ENCODE measurements around the gene DDA1. TPM values are rescaled to one million over a fixed set of nuclear protein-coding genes. Genes with fewer than 3 reads are reported as not detected.
A peak's percentile ranks its signal among the peaks of the same experiment; 100 is the strongest.

The DDA1 gene
- total and polyA plus RNA-seq, 9 of the 15 experiments (the other 6 are each of a cell fraction or from before 2014, with no cell fraction given), result 1.4 to 83.8 (median 33.8) TPM

GRCh38 chr19:17336872-17337674 lies 27.7 kb downstream of the DDA1 start, which contains the start of gene GTPBP3:
TSS of gene GTPBP3 (plus strand) at chr19:17337553. CDS start at chr19:17337612, 59 bp downstream.
- ATAC-seq (peak; percentile 82), DNase-seq (ENCODE audit: extremely low read depth in 1 of 4, low spot score in 3 of 4) (peak; percentile 91 to 100 (median 96)), FAIRE-seq (peak; percentile 100)
- Histone ChIP-seq H3K36me3 (ENCODE audit: control insufficient read depth, insufficient read depth, low read length) (peaks cover 31% of the 10 kb centered on the region; the same call in 1 of the 3 replicates), H3K4me3 (peak within 1 kb of the TSS; percentile 84), H3K4me2 (ENCODE audit: insufficient read depth, low read length) (peak within 1 kb of the TSS; percentile 96), H3K79me2 (ENCODE audit: control insufficient read depth, insufficient read depth, low read length) (peaks cover 24% of the 10 kb centered on the region), H4K20me1 (replicated peaks; ENCODE audit: control insufficient read depth, insufficient read depth, low read length) (no peaks in the 10 kb centered on the region; the same call in 1 of the 2 replicates), H3K27me3 (ENCODE audit: control insufficient read depth in 2 of 2, insufficient read depth in 2 of 2, low read length in 2 of 2) (no peaks in the 10 kb centered on the region), H3K9ac (ENCODE audit: insufficient read depth in 1 of 2, low read depth in 2 of 2, low read length in 2 of 2) (peak within 1 kb of the TSS; percentile 81 to 90), H3K9me1 (ENCODE audit: control insufficient read depth, insufficient read depth, low read length) (no peaks in the 10 kb centered on the region), H3K27ac (ENCODE audit: extremely low read depth, low read depth, low read length) (peak within 1 kb of the TSS; percentile 87), H3K9me3 (replicated peaks; ENCODE audit: control insufficient read depth, insufficient read depth, low read depth, low read length) (no peaks in the 10 kb centered on the region; the same call in 1 of the 2 replicates), H3K4me1 (replicated peaks in 1 of 2; ENCODE audit: control insufficient read depth in 2 of 2, insufficient read depth in 2 of 2, low read length in 2 of 2) (peaks cover 29 to 79% of the 10 kb centered on the region in 2 experiments; a peak in 4 of 5 replicates), H2AFZ (ENCODE audit: low read depth, low read length) (peak within 1 kb of the TSS; percentile 95)
- ChIA-PET CTCF (ENCODE audit: low intra/inter-chr PET ratio) (no interaction called here), POLR2A (interaction anchor here (0.5 to 7.9 kb wide), 8 partner anchors 10 to 1205 kb away, joined by 3 to 78 read pairs (median 4); partner anchors contain the start of gene DDA1)
- intact Hi-C loops (cut with micrococcal nuclease), result no loop called here
- under 1% methylated on average over 41 of the region's 41 CpGs for WGBS (ENCODE audit: insufficient coverage, low coverage, missing lambda C conversion rate)
- in situ Hi-C loops (cut with MboI), result no loop called here
- TSS peak; percentile 53 for BruUV-seq (replicated peaks)
- TF ChIP-seq, protein P1, sequence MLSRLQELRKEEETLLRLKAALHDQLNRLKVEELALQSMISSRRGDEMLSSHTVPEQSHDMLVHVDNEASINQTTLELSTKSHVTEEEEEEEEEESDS (CRISPR knock-in tag; IDR thresholded peaks at IDR 0.05), result no peak
- TF ChIP-seq NRF1 (conservative IDR thresholded peaks at IDR 0.05 in 1 of 2, IDR thresholded peaks at IDR 0.05 in 1 of 2), result peak; percentile 57 to 66
- TF ChIP-seq CBX3 (IDR thresholded peaks at IDR 0.05; ENCODE audit: borderline replicate concordance in 1 of 2, low read length in 2 of 2), result no peak; a peak in 2 of 3 replicates
- TF ChIP-seq ZNF197 (CRISPR knock-in tag; IDR thresholded peaks at IDR 0.05; ENCODE audit: low read depth), result peak; percentile 86; the same call in 1 of the 2 replicates
- no peak for TF ChIP-seq ZNF324 (CRISPR knock-in tag; IDR thresholded peaks at IDR 0.05)
- no peak for TF ChIP-seq ZNF609 (CRISPR knock-in tag; IDR thresholded peaks at IDR 0.05; ENCODE audit: borderline replicate concordance)
- TF ChIP-seq SMAD4 (CRISPR knock-in tag; conservative IDR thresholded peaks at IDR 0.05), result peak; percentile 67
- TF ChIP-seq ARHGAP35 (IDR thresholded peaks at IDR 0.05; ENCODE audit: partially characterized antibody), result no peak
- no peak for TF ChIP-seq NCOA6 (IDR thresholded peaks at IDR 0.05)
- TF ChIP-seq KDM4B (IDR thresholded peaks at IDR 0.05; ENCODE audit: borderline replicate concordance in 2 of 2, low read depth in 1 of 2), result no peak
- TF ChIP-seq, protein P2, sequence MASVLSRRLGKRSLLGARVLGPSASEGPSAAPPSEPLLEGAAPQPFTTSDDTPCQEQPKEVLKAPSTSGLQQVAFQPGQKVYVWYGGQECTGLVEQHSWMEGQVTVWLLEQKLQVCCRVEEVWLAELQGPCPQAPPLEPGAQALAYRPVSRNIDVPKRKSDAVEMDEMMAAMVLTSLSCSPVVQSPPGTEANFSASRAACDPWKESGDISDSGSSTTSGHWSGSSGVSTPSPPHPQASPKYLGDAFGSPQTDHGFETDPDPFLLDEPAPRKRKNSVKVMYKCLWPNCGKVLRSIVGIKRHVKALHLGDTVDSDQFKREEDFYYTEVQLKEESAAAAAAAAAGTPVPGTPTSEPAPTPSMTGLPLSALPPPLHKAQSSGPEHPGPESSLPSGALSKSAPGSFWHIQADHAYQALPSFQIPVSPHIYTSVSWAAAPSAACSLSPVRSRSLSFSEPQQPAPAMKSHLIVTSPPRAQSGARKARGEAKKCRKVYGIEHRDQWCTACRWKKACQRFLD (CRISPR knock-in tag; IDR thresholded peaks at IDR 0.05), result peak; percentile 84; the same call in 1 of the 2 replicates
- peak; percentile 33; the same call in 1 of the 2 replicates for TF ChIP-seq STAT5A (IDR thresholded peaks at IDR 0.05; ENCODE audit: borderline replicate concordance, low read length)
- no peak for TF ChIP-seq MCM2 (IDR thresholded peaks at IDR 0.05; ENCODE audit: low read depth)
- TF ChIP-seq XRCC3 (IDR thresholded peaks at IDR 0.05), result no peak

All from K562 (cell line).